ENCODE data around the gene SLCO2B1.
A peak's percentile ranks its signal among the peaks of the same experiment; 100 is the strongest.

SLCO2B1 gene

DNA sequence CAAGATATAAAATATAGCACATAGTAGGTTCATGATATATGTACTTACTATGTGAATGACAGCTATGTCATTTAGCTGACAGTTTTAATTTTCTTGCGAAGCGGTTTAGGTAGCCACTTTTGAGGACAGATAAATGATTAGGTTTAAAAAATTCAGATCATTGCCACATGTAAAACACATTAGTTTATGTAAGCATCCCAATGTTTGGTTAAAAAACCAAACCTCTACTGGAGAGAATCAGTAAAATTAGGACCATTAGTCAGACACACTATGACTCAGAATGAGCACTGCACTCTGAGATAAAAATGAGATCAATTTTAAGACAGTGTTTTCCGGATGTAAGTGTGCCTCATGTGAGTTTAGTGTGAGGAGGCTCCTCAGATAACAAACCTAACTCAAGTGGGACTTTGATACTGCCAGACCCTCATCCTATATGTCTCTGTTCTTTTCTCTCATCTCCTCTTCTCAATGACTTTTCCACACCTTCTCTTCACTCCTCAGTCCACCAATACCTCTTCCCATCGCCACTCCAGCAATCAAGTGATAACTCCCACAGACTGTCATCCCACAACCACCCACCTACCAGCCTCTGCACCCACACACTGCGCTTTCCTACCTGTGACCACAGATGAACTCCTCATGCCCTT is 47.4 kb upstream of the SLCO2B1 start:
- TF ChIP-seq, protein P1, sequence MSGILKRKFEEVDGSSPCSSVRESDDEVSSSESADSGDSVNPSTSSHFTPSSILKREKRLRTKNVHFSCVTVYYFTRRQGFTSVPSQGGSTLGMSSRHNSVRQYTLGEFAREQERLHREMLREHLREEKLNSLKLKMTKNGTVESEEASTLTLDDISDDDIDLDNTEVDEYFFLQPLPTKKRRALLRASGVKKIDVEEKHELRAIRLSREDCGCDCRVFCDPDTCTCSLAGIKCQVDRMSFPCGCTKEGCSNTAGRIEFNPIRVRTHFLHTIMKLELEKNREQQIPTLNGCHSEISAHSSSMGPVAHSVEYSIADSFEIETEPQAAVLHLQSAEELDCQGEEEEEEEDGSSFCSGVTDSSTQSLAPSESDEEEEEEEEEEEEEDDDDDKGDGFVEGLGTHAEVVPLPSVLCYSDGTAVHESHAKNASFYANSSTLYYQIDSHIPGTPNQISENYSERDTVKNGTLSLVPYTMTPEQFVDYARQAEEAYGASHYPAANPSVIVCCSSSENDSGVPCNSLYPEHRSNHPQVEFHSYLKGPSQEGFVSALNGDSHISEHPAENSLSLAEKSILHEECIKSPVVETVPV (CRISPR knock-in tag; IDR thresholded peaks at IDR 0.05), result no peak
- TF ChIP-seq, protein P2, sequence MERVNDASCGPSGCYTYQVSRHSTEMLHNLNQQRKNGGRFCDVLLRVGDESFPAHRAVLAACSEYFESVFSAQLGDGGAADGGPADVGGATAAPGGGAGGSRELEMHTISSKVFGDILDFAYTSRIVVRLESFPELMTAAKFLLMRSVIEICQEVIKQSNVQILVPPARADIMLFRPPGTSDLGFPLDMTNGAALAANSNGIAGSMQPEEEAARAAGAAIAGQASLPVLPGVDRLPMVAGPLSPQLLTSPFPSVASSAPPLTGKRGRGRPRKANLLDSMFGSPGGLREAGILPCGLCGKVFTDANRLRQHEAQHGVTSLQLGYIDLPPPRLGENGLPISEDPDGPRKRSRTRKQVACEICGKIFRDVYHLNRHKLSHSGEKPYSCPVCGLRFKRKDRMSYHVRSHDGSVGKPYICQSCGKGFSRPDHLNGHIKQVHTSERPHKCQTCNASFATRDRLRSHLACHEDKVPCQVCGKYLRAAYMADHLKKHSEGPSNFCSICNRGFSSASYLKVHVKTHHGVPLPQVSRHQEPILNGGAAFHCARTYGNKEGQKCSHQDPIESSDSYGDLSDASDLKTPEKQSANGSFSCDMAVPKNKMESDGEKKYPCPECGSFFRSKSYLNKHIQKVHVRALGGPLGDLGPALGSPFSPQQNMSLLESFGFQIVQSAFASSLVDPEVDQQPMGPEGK (CRISPR knock-in tag; IDR thresholded peaks at IDR 0.05; ENCODE audit: borderline replicate concordance), result no peak
- no peak for TF ChIP-seq ESRRG (CRISPR knock-in tag; IDR thresholded peaks at IDR 0.05)
- no peak for TF ChIP-seq ARNTL (CRISPR knock-in tag; IDR thresholded peaks at IDR 0.05; ENCODE audit: borderline replicate concordance, low read depth)
- TF ChIP-seq CSDC2 (CRISPR knock-in tag; IDR thresholded peaks at IDR 0.05), result no peak
- TF ChIP-seq ZNF8 (CRISPR knock-in tag; IDR thresholded peaks at IDR 0.05), result no peak
- TF ChIP-seq TOX (CRISPR knock-in tag; IDR thresholded peaks at IDR 0.05; ENCODE audit: borderline replicate concordance), result no peak
- TF ChIP-seq, protein P3, sequence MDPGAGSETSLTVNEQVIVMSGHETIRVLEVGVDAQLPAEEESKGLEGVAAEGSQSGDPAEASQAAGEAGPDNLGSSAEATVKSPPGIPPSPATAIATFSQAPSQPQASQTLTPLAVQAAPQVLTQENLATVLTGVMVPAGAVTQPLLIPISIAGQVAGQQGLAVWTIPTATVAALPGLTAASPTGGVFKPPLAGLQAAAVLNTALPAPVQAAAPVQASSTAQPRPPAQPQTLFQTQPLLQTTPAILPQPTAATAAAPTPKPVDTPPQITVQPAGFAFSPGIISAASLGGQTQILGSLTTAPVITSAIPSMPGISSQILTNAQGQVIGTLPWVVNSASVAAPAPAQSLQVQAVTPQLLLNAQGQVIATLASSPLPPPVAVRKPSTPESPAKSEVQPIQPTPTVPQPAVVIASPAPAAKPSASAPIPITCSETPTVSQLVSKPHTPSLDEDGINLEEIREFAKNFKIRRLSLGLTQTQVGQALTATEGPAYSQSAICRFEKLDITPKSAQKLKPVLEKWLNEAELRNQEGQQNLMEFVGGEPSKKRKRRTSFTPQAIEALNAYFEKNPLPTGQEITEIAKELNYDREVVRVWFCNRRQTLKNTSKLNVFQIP (CRISPR knock-in tag; IDR thresholded peaks at IDR 0.05; ENCODE audit: borderline replicate concordance, low read depth), result no peak
- no peak for TF ChIP-seq ZFP30 (CRISPR knock-in tag; IDR thresholded peaks at IDR 0.05)
- TF ChIP-seq ZFP3 (CRISPR knock-in tag; IDR thresholded peaks at IDR 0.05), result no peak
- TF ChIP-seq ZNF565 (CRISPR knock-in tag; conservative IDR thresholded peaks at IDR 0.05; ENCODE audit: low read depth), result no peak
- no peak for TF ChIP-seq OSR1 (CRISPR knock-in tag; IDR thresholded peaks at IDR 0.05)
- no peak for TF ChIP-seq ZNF70 (CRISPR knock-in tag; IDR thresholded peaks at IDR 0.05)
- TF ChIP-seq ZC3H10 (CRISPR knock-in tag; IDR thresholded peaks at IDR 0.05), result no peak
- TF ChIP-seq TCF4 (CRISPR knock-in tag; IDR thresholded peaks at IDR 0.05; ENCODE audit: borderline replicate concordance), result no peak
- TF ChIP-seq RARB (CRISPR knock-in tag; IDR thresholded peaks at IDR 0.05), result no peak
- ATAC-seq, result peak; percentile 54

DNA sequence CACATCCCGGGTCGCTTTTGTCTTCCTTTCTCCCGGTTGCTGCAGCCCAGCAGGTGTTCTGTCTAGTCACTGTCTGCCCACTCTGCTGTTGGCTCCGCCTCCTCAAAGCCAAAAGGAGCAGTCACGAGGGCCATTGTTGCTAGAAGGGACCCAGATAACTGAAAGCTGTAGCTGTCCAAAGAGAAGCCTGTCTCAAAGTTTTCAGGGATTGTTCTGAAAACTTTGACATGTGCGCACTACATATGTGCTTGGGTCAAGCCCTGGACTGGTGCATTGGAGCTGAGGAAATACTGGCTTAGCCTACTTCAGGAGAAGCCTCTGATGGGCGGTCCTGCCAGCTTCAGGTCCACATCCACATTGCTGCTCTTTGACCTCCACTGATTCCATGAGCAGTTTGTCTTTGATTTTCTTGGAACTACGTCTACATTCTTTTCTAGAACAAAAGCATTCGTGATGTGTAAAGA is 45.4 kb upstream of the SLCO2B1 start:
- TF ChIP-seq TCF4 (CRISPR knock-in tag; IDR thresholded peaks at IDR 0.05; ENCODE audit: borderline replicate concordance) (no peak), GLIS3 (CRISPR knock-in tag; IDR thresholded peaks at IDR 0.05) (no peak), PPARA (CRISPR knock-in tag; IDR thresholded peaks at IDR 0.05; ENCODE audit: borderline replicate concordance) (no peak), ZNF565 (CRISPR knock-in tag; conservative IDR thresholded peaks at IDR 0.05; ENCODE audit: low read depth) (no peak), ZNF70 (CRISPR knock-in tag; IDR thresholded peaks at IDR 0.05) (no peak), BACH2 (CRISPR knock-in tag; IDR thresholded peaks at IDR 0.05; ENCODE audit: borderline replicate concordance) (no peak), SNAI2 (CRISPR knock-in tag; IDR thresholded peaks at IDR 0.05) (no peak), TOX (CRISPR knock-in tag; IDR thresholded peaks at IDR 0.05; ENCODE audit: borderline replicate concordance) (no peak), CSDC2 (CRISPR knock-in tag; IDR thresholded peaks at IDR 0.05) (no peak), ISL1 (CRISPR knock-in tag; IDR thresholded peaks at IDR 0.05) (no peak), OSR1 (CRISPR knock-in tag; IDR thresholded peaks at IDR 0.05) (no peak)
- TF ChIP-seq, protein P4, sequence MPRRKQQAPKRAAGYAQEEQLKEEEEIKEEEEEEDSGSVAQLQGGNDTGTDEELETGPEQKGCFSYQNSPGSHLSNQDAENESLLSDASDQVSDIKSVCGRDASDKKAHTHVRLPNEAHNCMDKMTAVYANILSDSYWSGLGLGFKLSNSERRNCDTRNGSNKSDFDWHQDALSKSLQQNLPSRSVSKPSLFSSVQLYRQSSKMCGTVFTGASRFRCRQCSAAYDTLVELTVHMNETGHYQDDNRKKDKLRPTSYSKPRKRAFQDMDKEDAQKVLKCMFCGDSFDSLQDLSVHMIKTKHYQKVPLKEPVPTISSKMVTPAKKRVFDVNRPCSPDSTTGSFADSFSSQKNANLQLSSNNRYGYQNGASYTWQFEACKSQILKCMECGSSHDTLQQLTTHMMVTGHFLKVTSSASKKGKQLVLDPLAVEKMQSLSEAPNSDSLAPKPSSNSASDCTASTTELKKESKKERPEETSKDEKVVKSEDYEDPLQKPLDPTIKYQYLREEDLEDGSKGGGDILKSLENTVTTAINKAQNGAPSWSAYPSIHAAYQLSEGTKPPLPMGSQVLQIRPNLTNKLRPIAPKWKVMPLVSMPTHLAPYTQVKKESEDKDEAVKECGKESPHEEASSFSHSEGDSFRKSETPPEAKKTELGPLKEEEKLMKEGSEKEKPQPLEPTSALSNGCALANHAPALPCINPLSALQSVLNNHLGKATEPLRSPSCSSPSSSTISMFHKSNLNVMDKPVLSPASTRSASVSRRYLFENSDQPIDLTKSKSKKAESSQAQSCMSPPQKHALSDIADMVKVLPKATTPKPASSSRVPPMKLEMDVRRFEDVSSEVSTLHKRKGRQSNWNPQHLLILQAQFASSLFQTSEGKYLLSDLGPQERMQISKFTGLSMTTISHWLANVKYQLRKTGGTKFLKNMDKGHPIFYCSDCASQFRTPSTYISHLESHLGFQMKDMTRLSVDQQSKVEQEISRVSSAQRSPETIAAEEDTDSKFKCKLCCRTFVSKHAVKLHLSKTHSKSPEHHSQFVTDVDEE (CRISPR knock-in tag; IDR thresholded peaks at IDR 0.05), result no peak
- TF ChIP-seq, protein P3 (CRISPR knock-in tag; IDR thresholded peaks at IDR 0.05; ENCODE audit: borderline replicate concordance, low read depth), result no peak
- TF ChIP-seq, protein P1 (CRISPR knock-in tag; IDR thresholded peaks at IDR 0.05), result no peak
- peak; percentile 52 for ATAC-seq

DNA sequence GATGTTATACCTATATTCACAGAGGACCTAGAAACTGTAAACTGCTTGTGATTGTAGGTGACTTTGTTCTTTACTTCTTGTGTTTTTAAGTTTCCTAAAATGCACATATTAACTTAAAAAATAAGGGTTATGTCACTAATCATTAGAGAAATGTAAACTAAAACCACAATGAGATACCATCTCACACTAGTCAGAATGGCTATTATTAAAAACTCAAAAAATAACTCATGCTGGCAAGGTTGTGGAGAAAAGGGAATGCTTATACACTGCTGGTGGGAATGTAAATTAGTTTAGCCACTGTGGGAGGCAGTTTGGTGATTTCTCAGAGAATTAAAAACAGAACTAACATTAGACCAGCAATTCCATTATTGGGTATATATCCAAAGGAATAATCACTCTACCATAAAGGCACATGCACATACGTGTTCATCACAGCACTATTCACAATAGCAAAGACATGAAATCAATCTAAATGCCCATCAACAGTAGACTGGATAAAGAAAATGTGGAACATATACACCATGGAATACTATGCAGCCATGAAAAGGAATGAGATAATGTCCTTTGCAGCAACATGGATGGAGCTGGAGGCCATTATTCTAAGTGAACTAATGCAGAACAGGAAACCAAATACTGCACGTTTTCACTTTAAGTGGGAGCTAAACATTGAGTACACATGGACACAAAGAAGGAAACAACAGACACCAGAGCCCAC is 44.8 kb upstream of the SLCO2B1 start:
- ATAC-seq, result peak; percentile 34; the same call in 2 of the 3 replicates

All from SK-N-SH treated with all-trans-retinoic acid at 6 μM for 48 hours (cell line).